NCI-H1436 treated with DMSO at 0.1 percent for 48 hours (cell line): ENCODE data around the gene PRRC2B.
"Not testable (repeated sequence)": the region's sequence is repeated elsewhere in the genome, so short reads cannot be mapped to it uniquely, and the experiment has no call there.

Source experiments
- DNase-seq: peaks from one replicate; lab custom pipeline; 2025; lab: John Stamatoyannopoulos, UW

The PRRC2B gene

GRCh38 chr9:131472085-131472484, 78.2 kb downstream of the PRRC2B start:
- not testable (repeated sequence) for DNase-seq

GRCh38 chr9:131473198-131473885, 79.5 kb downstream of the PRRC2B start:
- no peak for DNase-seq

GRCh38 chr9:131473891-131474290, 80.0 kb downstream of the PRRC2B start:
- DNase-seq: no peak

GRCh38 chr9:131474711-131475110, 80.8 kb downstream of the PRRC2B start:
- DNase-seq: no peak

- no peak for DNase-seq
Measured at GRCh38 chr9:131475111-131475955, 81.4 kb downstream of the PRRC2B start.

GRCh38 chr9:131475956-131476776, 82.3 kb downstream of the PRRC2B start:
- no peak for DNase-seq

- DNase-seq: no peak
Measured at GRCh38 chr9:131476777-131477345, 83.0 kb downstream of the PRRC2B start.

- no peak for DNase-seq
Measured at GRCh38 chr9:131477367-131477766, 83.5 kb downstream of the PRRC2B start.

GRCh38 chr9:131477816-131478419, 84.0 kb downstream of the PRRC2B start:
- no peak for DNase-seq

- DNase-seq: no peak
Measured at GRCh38 chr9:131478421-131478868, 84.6 kb downstream of the PRRC2B start.

- DNase-seq: no peak
Measured at GRCh38 chr9:131478911-131479310, 85.0 kb downstream of the PRRC2B start.

- DNase-seq: no peak
Measured at GRCh38 chr9:131480258-131480657, 86.4 kb downstream of the PRRC2B start.

GRCh38 chr9:131481441-131482342, 87.8 kb downstream of the PRRC2B start:
- DNase-seq: no peak

GRCh38 chr9:131482343-131483006, 88.6 kb downstream of the PRRC2B start:
- DNase-seq: no peak

GRCh38 chr9:131483319-131484050, 89.6 kb downstream of the PRRC2B start:
- DNase-seq: no peak

- no peak for DNase-seq
Measured at GRCh38 chr9:131484051-131484445, 90.2 kb downstream of the PRRC2B start.

GRCh38 chr9:131484560-131485185, 90.8 kb downstream of the PRRC2B start:
- DNase-seq: no peak

GRCh38 chr9:131485206-131485605, 91.3 kb downstream of the PRRC2B start:
- DNase-seq: no peak
